ENCODE measurements around the gene ELL. TPM values are rescaled to one million over a fixed set of nuclear protein-coding genes. Genes with fewer than 3 reads are reported as not detected.

Gene ELL
- total RNA-seq, 1 experiment from 2014 or later: 17.0 TPM

DNA sequence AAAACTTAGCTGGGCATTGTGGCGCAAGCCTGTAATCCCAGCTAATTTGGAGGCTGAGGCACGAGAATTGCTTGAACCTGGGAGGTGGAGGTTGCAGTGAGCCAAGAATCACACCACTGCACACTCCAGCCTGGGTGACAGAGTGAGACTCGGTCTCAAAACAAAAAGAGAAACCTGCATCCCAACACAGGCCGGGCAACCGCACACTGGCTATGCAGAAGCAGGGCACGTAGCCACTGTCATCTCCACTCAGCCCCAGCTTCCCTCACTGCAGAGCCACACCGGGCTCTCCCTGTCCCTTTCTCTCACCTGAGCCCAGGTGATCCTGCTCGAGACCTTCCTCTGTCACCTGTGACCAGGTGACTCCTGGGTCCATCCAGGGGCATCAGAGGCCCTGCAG lies 11.7 kb downstream of the ELL start:
- Histone ChIP-seq H3K14ac (ENCODE audit: insufficient read depth, low read length) (no peak overlapping the region), H2AFZ (ENCODE audit: low read length) (no peak overlapping the region), H4K8ac (replicated peaks; ENCODE audit: insufficient read length, low read depth, low read length) (no peak overlapping the region), H2BK5ac (ENCODE audit: insufficient read length, low read length) (no peak overlapping the region), H3K4me2 (ENCODE audit: insufficient read depth, insufficient read length, low read length) (no peak overlapping the region), H3K79me2 (ENCODE audit: insufficient read depth, low read length) (peaks cover 2% of the 10 kb centered on the region; the same call in 1 of the 2 replicates), H3T11ph (ENCODE audit: low read length) (no peak overlapping the region), H2BK15ac (ENCODE audit: low read depth, low read length) (no peak overlapping the region), H3K9ac (ENCODE audit: extremely low read depth, insufficient read length, low read length) (no peak overlapping the region), H3K27ac (ENCODE audit: insufficient read length, low read depth, low read length) (no peak overlapping the region), H3K79me1 (ENCODE audit: insufficient read depth, low read depth, low read length, poor library complexity, severe bottlenecking) (peaks cover 2% of the 10 kb centered on the region), H3K18ac (ENCODE audit: insufficient read length, low read depth, low read length) (no peak overlapping the region), H3K9me3 (ENCODE audit: control insufficient read depth, low read depth, low read length) (no peaks in the 10 kb centered on the region), H3K4ac (ENCODE audit: low read depth, low read length) (no peak overlapping the region), H4K5ac (ENCODE audit: insufficient read length, low read depth, low read length) (no peak overlapping the region), H3K23ac (ENCODE audit: insufficient read length, low read depth, low read length) (no peak overlapping the region), H3K27me3 (ENCODE audit: insufficient read depth, low read length) (no peaks in the 10 kb centered on the region), H3K4me1 (ENCODE audit: insufficient read depth, low read length) (no peaks in the 10 kb centered on the region), H2BK20ac (ENCODE audit: low read depth, low read length, poor library complexity, severe bottlenecking) (no peak overlapping the region), H4K91ac (ENCODE audit: insufficient read length, low read depth, low read length) (no peak overlapping the region), H3K23me2 (ENCODE audit: insufficient read length, low read depth, low read length, poor library complexity, severe bottlenecking) (no peaks in the 10 kb centered on the region), H2BK12ac (ENCODE audit: insufficient read length, low read depth, low read length) (no peak overlapping the region), H3K56ac (ENCODE audit: insufficient read length, low read depth, low read length) (no peak overlapping the region), H2BK120ac (ENCODE audit: low read depth, low read length, poor library complexity, severe bottlenecking) (no peak overlapping the region), H2AK5ac (ENCODE audit: insufficient read length, low read length) (no peak overlapping the region), H4K20me1 (ENCODE audit: control insufficient read depth, insufficient read depth, insufficient read length) (no peaks in the 10 kb centered on the region)
- TF ChIP-seq, protein P1, sequence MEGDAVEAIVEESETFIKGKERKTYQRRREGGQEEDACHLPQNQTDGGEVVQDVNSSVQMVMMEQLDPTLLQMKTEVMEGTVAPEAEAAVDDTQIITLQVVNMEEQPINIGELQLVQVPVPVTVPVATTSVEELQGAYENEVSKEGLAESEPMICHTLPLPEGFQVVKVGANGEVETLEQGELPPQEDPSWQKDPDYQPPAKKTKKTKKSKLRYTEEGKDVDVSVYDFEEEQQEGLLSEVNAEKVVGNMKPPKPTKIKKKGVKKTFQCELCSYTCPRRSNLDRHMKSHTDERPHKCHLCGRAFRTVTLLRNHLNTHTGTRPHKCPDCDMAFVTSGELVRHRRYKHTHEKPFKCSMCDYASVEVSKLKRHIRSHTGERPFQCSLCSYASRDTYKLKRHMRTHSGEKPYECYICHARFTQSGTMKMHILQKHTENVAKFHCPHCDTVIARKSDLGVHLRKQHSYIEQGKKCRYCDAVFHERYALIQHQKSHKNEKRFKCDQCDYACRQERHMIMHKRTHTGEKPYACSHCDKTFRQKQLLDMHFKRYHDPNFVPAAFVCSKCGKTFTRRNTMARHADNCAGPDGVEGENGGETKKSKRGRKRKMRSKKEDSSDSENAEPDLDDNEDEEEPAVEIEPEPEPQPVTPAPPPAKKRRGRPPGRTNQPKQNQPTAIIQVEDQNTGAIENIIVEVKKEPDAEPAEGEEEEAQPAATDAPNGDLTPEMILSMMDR (conservative IDR thresholded peaks at IDR 0.05): no peak
- Mint-ChIP-seq H3K27ac (no peak overlapping the region; a peak in 1 of 7 replicates), H3K9me3 (no peaks in the 10 kb centered on the region), H3K4me3 (no peak overlapping the region), H3K4me1 (peaks cover 12 to 13% of the 10 kb centered on the region in 2 experiments), H3K27me3 (ENCODE audit: low read depth) (no peaks in the 10 kb centered on the region), H3K36me3 (ENCODE audit: insufficient read depth in 1 of 3, low read depth in 3 of 3) (no peaks in the 10 kb centered on the region; a peak in 1 of 7 replicates)
- DNase-seq: no peak
- no CpG with 5 or more reads among the region's 8 CpGs for WGBS (ENCODE audit: extremely low coverage, insufficient read length, low lambda C conversion rate)
